ENCODE data around the gene ANKRD55.
"Not testable (repeated sequence)": the region's sequence is repeated elsewhere in the genome, so short reads cannot be mapped to it uniquely, and the experiment has no call there.

The ANKRD55 gene

DNA sequence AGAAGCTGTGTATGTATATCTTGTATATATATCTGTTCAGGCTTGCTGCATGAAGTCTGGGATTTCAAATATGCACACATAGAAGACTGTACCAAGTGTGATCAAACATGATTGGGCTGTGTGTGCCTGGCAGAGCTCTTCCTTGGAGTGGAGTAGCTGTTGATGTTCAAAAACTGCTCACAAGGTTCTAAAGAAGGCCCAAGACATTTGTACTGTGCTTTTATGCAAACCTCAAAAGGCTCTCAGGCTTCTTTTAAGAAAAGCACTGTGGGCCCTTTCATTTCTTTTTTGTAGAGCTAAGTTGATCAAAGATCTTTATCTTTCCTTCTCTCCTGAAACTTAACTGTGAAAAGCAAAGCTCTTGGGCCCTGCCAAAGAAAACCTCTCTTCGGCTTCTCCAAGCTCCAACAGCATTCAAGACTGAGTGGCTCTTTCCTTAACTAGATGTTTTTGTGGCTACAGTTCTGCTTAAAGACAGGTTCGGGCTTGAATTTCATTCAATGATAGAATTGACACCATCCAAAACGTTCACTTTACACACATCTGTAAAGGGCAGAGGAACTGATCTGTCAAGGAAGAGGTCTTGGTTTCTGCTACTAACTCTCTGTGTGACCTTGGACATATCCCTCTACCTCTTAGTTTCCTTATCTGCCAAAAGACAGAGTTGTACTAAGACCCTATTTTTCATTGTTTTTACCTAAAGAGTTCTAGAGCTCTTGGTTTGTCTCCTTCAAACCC lies 132.5 kb downstream of the ANKRD55 start:
- DNase-seq = no peak

- DNase-seq = no peak
Measured at GRCh38 chr5:56099346-56099745, 133.8 kb downstream of the ANKRD55 start.

GRCh38 chr5:56097055-56097454 lies 136.1 kb downstream of the ANKRD55 start:
- DNase-seq = no peak

- DNase-seq = no peak
Measured at GRCh38 chr5:56095579-56096102, 137.5 kb downstream of the ANKRD55 start.

GRCh38 chr5:56094579-56095361 lies 138.4 kb downstream of the ANKRD55 start:
- peak; percentile 78 for DNase-seq

DNA sequence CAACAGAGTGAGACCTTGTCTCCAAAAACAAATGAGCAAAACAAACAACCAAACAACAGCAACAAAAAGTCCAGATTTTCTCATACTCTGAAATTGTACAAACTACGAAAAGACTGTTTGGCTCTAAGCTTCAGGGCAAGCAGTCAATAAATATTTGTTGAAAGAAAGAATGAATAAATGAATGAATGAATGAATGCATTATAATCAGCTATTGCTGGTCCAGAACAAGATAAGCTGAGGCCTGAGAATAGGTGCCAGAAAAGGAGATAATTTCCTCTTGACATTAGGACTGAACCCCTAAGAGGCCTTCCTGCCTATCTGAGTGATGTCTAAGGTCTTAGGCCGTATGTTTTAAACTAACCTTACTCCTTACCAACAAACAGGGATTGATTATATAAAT lies 139.2 kb downstream of the ANKRD55 start:
- no peak for DNase-seq

DNA sequence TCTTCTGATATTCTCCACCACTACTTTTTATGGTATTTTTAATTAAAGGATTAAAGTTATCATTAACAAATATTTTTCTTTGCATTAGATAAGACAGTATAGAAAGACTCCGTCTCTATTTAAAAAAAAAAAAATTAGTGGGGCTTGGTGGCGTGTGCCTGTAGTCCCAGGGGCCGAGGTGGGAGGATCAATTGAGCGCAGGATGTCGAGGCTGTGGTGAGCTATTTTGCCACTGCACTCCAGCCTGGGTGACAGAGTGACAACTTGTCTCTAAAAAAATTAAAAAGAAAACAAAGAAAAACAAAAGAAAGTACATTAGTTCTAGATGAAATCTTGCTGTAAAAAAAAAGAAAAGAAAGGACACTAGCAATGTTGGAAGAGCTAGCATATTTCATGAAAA lies 141.0 kb downstream of the ANKRD55 start:
- DNase-seq = no peak

DNA sequence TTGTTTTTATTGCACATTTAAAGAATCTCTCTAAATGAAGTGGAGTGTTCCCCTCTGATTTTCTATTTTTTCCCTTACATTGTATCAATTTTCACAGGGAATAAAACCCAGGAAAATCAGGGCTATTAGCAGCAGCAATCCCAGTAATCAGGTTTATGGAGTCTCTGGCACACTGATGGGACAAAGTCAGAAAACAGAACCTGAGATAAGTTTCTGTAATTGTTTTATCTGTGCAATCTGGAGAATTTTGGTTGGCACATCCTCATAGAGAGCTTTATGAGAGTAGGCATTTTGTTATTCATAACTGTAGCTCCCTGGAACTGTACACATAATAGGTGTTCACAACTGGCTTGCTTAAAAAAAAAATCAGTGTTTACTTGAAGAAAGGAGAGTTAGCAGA lies 141.5 kb downstream of the ANKRD55 start:
- DNase-seq = no peak

GRCh38 chr5:56090793-56091460 lies 142.2 kb downstream of the ANKRD55 start:
- no peak for DNase-seq

DNA sequence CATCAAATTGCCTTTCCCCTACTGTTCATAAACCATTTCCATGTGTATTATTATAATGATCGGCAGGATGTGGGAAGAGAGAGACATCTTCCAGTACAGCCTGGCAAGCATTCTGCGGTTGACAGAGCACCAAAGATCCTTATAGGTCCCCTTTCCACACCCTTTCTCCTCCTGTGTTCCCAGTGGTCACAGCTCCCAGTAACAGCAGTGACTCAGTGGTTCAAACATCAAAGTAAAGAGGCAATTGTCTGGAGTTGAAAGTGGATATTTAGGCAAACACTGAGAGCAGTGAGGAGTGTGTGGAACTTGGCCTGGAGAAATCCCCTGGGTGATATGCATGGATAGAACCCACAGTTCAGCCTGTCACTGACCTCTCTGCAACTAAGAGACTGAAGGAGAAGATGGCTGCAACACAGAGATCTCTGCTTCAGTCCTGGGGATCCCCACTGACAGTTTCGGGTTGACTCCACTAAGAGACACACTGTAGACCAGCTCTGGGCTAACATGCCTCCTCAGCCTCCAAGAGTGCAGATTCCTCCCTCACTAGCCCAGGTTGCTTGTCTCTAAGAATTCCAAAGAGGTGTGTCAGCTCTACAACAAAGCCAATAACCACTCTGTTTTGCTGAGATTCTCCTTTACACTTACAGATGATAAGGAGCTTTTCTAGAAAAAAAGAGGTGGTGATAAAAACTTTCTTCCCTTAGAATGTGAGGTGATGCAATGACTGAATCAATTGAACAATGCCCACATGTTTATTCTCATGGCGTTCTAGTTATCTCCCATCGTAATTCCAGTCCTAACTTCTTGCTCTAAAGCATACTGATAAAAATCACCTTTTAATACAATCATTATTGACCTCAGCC lies 143.9 kb downstream of the ANKRD55 start:
- DNase-seq = peak; percentile 24

DNA sequence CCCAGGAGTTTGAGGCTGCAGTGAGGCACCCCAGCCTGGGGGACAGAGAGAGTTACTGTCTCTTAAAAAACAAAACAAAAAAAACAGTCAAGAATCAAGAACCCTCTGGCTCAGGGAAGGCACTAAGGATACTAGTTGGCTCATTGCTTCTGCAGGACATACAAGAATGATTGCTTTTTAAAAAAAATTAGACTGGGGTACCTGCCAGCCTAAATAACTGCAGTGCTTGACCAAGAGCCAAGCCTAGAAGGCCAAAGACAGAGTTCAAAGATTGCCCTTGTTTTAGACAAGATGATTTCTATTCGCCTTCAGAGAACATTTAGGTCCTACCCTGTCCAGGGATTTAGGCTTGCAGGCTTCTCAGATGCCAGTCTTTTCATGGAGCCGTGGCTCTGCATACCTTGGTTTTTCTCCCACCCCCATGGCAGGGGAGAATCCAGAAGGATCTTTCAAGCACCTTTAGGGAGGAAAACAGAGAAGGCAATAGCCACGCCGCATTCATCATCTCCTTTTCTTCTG lies 144.6 kb downstream of the ANKRD55 start:
- no peak for DNase-seq

DNA sequence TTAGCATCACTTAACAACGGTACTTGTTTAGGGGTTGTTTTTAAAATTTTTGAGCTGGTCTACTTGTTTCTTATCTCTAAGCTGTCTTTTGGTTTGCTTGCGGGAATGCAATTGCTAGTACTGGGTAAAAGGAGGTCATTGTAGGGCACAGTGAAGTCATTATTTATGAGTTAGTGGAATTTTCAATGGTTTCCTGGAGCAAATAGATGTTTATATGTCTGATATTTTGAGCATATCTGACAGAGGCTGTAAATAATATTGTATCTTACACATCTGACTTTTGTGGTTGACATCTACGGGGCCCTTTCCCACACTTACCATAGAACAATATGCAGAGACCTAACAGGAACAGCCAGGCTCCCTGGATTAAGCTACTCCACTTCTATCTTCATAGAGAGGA lies 147.9 kb downstream of the ANKRD55 start:
- DNase-seq = no peak

GRCh38 chr5:56083286-56083854 lies 149.8 kb downstream of the ANKRD55 start:
- DNase-seq = no peak

- peak; percentile 17 for DNase-seq
Measured at GRCh38 chr5:56081053-56081642, 152.0 kb downstream of the ANKRD55 start.

GRCh38 chr5:56080375-56081052 lies 152.6 kb downstream of the ANKRD55 start:
- peak; percentile 10 for DNase-seq

- not testable (repeated sequence) for DNase-seq
Measured at GRCh38 chr5:56079157-56079500, 154.0 kb downstream of the ANKRD55 start.

DNA sequence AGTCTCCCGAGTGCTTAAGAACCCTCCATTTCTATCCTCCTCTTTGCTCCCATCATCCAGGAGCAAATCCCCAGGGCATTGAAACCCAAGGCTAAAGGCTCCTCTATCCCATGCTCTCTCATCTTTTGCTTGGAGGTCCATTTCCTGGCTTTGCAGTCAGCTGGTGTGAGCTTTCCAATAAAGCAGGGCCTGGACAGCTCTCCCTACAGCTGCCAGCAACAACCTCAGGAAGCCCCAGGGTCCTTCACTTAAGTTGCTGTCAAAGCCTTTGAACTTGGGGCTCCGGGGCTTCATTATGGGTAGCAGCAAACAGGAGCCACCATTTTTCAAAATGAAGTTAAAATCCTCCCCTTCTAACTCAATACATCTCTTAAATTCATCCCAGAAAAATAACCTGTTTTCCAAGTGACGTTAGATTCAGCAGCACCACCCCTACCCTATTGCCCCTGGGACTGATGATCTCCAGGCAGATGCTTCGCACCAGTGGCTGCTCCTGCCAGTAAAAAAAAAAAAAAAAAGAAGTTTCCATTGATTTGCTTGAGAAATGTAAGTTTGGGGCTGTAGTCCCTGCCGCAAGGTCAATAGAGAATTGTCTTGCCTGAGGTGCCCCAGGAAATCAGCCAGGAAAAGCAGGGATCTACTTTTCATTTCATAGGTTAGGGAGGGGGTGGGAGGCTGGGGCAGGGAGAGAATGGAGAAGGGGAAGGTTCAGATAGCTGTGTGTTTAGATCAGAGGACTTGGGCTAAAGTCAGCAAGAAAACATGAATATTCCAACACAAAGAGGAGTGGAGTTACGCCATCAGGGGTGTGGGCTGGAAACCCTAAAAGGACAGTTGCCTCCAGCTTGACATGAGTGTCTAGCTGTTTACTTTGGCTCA lies 154.6 kb downstream of the ANKRD55 start:
- no peak for DNase-seq

DNA sequence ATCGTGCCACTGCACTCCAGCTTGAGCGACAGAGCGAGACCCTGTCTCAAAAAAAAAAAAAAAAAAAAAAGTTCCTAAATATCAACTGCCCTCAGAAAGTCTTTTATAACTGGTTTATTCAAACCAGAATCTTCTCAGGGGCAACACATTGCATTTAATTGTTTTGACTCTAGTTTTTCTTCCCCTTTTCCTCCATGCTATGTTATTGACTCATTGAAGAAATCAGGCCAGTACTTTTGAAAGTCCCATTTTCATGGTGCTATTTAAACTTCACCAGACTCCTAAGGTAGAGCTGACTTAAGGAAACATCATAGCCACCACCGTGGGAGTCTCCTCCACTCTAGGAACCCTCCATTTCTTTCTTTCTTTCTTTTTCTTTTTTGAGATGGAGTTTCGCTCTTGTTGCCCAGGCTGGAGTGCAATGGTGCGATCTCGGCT lies 155.3 kb downstream of the ANKRD55 start:
- DNase-seq = no peak

DNA sequence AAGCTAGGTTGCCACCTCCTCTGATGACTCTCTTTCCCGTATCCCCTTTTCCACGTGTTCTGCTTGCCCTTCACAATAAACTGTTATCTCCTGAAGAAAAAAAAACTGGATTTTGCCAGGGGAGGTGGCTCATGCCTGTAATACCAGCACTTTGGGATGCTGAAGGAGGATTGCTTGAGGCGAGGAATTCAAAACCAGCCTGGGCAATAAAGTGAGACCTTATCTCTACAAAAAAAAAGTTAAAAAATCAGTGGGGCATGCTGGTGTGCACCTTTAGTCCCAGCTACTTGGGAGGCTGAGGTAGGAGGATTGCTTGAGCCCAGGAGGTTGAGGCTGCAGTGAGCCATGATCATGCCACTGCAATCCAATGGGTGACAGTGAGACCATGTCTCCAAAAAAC lies 156.6 kb downstream of the ANKRD55 start:
- no peak for DNase-seq

DNA sequence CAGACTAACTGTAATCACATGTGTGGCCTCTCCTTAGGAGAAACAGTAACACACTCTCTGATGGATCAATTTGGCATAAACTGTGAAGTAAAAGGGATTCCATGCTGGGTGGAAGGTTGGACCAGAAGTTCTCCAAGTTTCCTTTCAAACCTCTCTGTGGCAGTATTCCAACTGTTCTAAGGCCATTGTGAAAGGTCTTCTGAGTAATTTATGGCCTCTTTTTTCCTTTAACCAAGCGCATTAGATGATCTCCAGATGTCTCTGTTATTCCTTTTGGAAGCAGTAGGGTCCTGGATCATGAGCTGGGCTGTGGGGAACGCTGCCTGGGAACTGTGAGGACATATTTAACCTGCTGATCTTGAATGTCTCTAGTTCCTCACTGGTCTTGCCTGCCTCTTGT lies 157.8 kb downstream of the ANKRD55 start:
- DNase-seq = no peak
